Measurements from ENCODE around the gene SYT2.

SYT2 gene

DNA sequence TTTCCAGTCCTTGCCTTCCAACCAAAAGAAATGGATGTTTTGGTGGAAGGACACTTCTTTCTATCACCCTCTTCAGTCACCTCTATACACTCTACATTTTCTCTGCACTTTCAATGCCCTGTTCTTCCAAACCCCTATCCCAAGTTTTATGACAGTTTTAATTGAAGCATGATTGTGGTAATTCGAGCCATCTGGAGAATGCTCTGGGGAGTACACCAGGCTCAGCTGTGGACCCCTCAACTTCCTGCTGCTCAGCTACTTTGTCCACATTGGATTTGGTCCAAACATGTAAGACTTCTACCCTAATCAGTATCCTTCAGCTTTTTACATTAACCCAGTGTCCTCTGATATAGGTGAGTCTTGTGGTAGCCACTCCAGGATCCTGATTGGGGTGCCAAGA, 129.6 kb downstream of the SYT2 start:
- DNase-seq (ENCODE audit: extremely low spot score, insufficient read length, low read depth): no peak
- FAIRE-seq: no peak

- no peak for DNase-seq (ENCODE audit: extremely low spot score, insufficient read length, low read depth)
- FAIRE-seq: no peak
Measured at GRCh38 chr1:202579806-202580205, 130.4 kb downstream of the SYT2 start.

DNA sequence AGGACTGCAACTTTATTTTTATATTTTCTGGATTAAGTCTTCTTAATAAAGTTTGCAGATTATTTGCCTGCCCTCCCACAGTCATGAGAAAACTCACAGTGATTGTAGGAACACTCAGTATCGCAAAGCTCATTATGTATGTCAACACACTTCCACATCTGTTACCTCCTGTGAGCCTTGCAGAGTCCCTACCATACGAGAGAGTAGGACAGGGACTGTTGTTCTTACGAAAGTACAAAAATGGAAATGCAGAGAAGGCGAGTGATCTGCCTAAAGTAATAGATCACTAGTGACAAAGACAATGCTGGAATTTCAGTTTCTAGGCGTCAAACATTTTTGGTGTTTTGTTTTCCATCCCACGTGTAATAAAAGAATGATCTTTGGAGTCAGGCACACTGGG, 131.7 kb downstream of the SYT2 start:
- FAIRE-seq: no peak
- no peak for DNase-seq (ENCODE audit: extremely low spot score, insufficient read length, low read depth)

- DNase-seq (ENCODE audit: extremely low spot score, insufficient read length, low read depth) (no peak), FAIRE-seq (no peak)
Measured at GRCh38 chr1:202578001-202578504, 132.2 kb downstream of the SYT2 start.

GRCh38 chr1:202577381-202577780, 132.9 kb downstream of the SYT2 start:
- no peak for FAIRE-seq
- DNase-seq (ENCODE audit: extremely low spot score, insufficient read length, low read depth): no peak

DNA sequence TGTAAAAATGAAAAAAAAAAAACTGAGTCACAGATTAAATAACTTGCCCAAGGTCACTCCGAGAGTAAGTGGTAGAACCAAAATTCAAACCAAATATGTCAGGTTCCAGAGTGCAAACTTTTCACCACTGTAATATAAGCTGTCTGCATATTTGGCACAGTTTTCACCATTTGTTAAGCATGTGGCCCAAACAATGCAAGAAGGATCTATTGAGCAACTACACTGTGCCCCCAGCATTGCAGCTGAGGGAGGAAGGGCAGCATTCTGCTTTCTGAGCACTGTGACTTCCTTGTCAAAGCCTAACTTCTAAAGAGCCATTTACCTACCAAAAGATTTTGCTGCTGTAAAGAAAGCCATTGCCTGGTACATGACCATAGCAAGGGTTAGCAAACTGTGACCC, 133.4 kb downstream of the SYT2 start:
- no peak for FAIRE-seq
- DNase-seq (ENCODE audit: extremely low spot score, insufficient read length, low read depth): no peak

GRCh38 chr1:202575918-202576653, 134.2 kb downstream of the SYT2 start:
- DNase-seq (ENCODE audit: extremely low spot score, insufficient read length, low read depth) (no peak), FAIRE-seq (no peak)

DNA sequence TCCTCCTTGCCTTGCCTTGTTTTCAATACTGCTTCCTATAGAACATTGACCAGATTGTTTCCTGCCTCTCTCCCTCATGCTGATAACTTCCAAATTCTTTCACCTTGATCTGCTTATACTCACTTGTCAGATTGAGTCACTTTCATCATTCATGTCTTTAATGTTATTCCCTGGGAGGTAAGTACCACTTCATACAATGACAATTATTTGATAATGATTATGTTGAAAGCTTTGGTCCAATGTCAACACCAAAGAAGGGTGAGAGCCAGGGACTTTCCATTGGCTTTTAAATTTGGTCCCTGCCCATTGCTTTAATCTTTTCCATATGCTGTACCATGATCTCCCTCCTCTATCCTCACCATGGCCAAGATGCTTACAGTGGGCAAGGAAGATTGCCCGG, 137.4 kb downstream of the SYT2 start:
- DNase-seq (ENCODE audit: extremely low spot score, insufficient read length, low read depth) (no peak), FAIRE-seq (no peak)

DNA sequence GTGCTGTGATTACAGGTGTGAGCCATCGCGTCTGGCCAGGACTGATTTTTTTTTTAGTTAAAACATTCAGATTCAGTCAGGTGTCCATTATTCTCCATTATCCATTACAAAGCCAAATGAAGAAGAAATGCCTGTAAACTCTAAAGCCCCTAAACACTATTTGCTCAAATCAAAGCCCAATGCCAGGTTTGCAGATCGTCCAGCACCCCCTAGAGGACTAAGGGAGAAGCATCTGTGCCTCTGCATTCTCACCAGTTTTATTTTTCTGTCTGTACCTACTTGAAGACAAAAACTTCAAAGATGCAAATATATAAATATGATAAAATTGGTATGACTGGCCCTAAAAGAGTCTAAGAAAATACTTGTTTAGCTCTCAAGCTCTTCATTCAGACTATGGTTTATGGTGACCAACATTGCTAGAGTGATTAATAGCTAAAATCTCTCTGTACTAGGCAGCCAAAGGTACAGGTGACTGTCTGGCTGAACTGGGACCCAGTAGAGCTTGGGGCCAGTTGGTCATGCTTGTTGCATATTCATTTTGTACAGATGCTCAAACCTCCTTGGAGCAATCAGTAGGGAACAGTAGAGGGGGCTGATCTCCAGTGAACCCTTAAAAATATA, 138.4 kb downstream of the SYT2 start:
- FAIRE-seq (peak; percentile 60), DNase-seq (ENCODE audit: extremely low spot score, insufficient read length, low read depth) (peak; percentile 42)

GRCh38 chr1:202569393-202570322, 140.6 kb downstream of the SYT2 start:
- DNase-seq (ENCODE audit: extremely low spot score, insufficient read length, low read depth) (no peak), FAIRE-seq (no peak)

DNA sequence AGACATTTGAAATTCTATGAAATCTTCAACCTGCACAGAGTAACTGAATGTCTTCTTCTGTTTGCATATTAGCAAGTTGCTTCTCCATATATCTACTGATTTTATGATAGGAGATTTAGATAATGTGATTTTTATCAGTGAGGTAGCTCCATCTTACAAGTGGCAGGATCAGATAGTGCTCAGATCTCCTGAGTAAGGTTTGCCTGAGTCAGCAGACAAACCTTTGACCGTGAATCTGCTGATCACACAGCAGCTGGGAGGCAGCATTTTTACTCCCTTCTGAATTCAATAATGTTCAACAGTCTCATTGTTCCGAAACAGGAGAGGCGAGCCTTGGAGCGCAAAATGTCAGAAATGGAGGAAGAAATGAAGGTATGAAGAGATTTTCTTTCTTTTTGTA, 141.4 kb downstream of the SYT2 start:
- FAIRE-seq: no peak

DNA sequence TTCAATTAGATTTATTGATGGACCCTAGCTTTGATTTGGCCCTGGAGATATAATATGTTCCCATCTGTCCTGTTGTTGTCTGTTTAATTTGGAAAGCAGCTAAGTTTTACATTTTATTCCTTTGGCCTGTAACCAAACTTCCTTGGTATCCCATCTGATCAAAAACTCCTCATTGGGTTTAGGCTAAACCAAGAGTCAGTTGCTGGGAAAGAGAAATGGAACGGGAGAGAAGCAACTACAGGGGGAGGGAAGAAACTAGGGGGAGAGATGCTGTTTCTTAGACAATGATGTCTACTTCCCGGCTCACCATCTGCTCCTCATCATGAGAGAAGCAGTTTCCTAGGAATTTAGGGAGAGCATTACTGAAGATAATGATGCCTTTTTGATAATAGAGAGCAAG, 141.8 kb downstream of the SYT2 start:
- DNase-seq (ENCODE audit: extremely low spot score, insufficient read length, low read depth) (no peak), FAIRE-seq (no peak)

More for the DNA sequence above, 141.4 kb downstream of the SYT2 start:
- DNase-seq (ENCODE audit: extremely low spot score, insufficient read length, low read depth): no peak

DNA sequence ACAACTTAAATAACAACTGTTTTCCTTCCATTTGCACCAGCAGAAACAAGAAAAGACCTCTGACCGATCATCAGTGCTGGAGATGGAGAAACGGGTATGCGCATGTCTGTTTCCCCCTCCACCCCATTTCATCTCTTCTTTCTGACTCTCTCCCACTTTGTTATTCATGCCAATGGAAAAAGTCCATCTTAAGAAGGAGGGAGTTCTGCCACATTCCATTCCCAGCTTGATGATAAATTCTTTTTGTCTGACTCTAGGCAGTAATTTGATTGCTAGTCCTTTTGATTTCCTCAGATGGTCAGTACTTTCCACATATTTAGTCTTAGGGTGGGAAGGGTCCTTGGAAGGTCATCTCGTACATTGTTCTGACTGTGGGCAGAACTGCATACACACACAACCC, 142.5 kb downstream of the SYT2 start:
- no peak for DNase-seq (ENCODE audit: extremely low spot score, insufficient read length, low read depth)

GRCh38 chr1:202565890-202566602, 144.2 kb downstream of the SYT2 start:
- FAIRE-seq (peak; percentile 96), DNase-seq (ENCODE audit: extremely low spot score, insufficient read length, low read depth) (no peak)

More for the DNA sequence above, 142.5 kb downstream of the SYT2 start:
- no peak for FAIRE-seq

DNA sequence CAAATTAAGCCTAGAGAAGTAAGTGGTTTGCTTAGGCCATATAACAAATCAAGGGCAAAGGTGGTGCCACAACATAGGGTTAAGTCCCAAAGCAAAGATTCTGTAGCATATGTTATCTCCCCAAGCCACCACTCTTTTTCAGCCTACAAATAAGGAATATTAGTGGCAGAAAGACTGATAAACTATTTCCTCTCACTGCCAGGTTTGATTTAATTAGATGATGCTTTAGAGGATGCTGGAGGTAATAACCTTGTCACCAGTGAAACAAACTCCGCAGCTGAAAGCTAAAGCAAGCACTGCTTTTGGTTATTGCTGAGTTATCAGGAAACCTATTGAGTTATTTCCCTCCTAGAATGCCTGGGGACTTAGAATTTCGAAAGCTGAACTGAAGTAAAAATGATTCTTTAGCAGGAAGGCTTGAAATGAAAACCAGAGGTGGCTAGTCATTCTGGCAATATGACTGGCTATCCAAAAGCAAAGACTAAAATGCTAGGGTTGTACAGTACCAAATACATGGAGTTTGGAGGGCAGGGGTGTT, 145.2 kb downstream of the SYT2 start:
- FAIRE-seq (peak; percentile 55), DNase-seq (ENCODE audit: extremely low spot score, insufficient read length, low read depth) (no peak)

- FAIRE-seq (no peak), DNase-seq (ENCODE audit: extremely low spot score, insufficient read length, low read depth) (no peak)
Measured at GRCh38 chr1:202563818-202564217, 146.4 kb downstream of the SYT2 start.

DNA sequence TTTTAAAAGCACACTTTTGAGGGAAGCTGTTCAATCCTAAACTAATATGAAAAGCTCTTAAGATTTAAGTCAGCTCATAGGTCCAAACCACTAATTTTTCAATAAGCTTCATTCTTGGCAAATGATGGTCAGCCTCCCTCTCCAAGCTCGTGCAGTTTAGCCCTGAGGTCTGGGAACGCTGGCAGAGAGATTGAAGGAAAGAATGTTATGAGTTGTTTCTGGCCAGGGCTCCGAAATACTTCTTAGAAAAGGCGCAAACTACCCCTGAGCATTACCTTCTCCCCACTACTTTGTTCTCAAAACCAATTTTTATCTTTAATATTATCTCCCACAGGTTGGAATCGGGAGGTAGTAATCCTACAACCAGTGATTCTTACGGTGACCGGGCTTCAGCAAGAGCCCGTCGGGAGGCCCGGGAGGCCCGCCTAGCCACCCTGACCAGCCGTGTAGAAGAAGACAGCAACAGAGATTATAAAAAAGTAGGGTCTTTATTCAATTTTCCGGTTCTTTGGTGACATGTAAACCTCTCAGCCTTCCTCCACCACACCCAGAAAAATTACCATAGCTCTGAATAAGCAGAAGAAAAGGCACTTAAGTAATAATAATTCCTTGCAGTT, 147.7 kb downstream of the SYT2 start:
- no peak for FAIRE-seq
- no peak for DNase-seq (ENCODE audit: extremely low spot score, insufficient read length, low read depth)

DNA sequence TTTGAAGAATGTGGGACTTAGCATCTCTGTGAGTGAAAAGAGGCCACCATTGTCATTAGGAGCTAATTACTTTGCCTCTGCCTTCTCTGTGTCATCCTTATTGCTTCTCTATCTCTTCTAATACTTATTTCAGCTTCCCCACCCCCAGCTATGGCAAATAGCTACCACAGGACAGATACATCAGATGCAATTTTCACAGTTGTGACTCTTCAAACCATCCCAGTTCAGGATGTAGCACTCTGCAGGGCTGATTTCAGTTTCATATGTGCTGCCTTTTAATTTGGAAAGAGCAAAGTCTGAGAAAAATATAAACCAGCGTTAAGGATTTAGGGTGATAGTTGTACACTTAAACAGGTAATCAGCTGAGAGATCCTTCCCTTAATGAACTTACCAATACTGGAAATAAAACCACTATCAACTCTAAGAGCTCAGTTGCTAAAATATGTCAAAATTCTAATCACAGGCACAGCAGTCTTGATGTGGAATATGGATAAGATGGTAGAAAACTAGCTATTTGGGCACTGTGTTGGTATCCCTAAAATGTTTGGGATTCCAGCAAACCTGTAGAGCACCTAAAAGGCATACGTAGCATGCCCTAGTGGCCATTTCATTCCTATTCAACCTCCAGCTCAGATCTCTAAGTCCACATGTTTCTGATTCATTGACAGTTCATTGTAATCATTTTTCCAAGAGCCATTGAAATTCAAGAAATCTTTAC, 148.4 kb downstream of the SYT2 start:
- DNase-seq (ENCODE audit: extremely low spot score, insufficient read length, low read depth) (no peak), FAIRE-seq (peak; percentile 56)

DNA sequence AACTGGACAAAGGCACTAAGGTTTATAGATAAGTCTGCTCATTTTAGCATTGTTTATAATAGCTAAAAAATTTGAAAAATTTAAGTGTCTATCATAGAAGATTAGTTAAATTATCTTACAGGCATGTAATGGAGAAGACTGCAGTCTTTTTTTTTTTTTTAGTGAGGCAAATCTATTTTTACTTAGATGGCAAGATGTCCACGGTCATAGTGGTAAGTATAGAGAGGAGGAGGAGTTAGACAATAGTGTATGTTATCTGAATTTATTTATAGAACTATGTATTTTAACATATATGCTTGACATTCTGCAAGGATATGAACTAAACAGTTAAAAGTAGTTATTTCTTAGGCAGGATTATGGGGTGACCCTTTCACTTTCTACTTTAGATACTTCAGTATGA, 149.0 kb downstream of the SYT2 start:
- DNase-seq (ENCODE audit: extremely low spot score, insufficient read length, low read depth): no peak
- FAIRE-seq: no peak

Measured in GM18507 (cell line).